ENCODE results near the gene NABP1. TPM values are rescaled to one million over a fixed set of nuclear protein-coding genes. Genes with fewer than 3 reads are reported as not detected.

NABP1 gene
- polyA plus RNA-seq, 1 of the 3 experiments (the other 2 are of a cell fraction), result 19.1 TPM

DNA sequence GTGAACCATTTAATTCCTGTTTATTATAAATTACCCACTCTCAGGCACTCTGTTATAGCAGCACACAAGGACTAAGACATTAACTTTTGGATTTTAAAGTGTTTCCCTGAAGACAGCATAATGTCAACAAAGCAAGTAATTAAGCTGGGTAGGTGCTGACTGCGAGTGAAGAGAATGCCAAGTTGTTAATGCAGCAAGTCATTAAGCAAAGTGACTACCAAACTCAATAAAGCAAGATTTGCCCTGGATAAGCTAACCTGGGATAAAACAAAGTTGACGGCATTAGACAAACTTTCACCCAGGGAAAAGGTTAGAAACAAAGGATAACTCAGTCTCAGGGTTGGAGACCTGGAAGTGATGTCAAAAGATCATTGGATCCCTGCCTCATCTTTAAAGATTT lies 28.4 kb upstream of the NABP1 start:
- DNase-seq, result no peak
- no peaks in the 10 kb centered on the region; a peak in 1 of 4 replicates for H3K4me1 ChIP-seq (ENCODE audit: control insufficient read depth in 1 of 2, insufficient read depth in 2 of 2, low read depth in 1 of 2, low read length in 1 of 2)
- H3F3A ChIP-seq (replicated peaks; ENCODE audit: insufficient read depth), result no peaks in the 10 kb centered on the region
- TF ChIP-seq RFX5 (IDR thresholded peaks at IDR 0.05; ENCODE audit: low read length), result no peak
- TF ChIP-seq TEAD4 (IDR thresholded peaks at IDR 0.05; ENCODE audit: borderline replicate concordance, insufficient read depth), result no peak
- no peak for TF ChIP-seq ELF1 (IDR thresholded peaks at IDR 0.05)
- TF ChIP-seq SIN3A (IDR thresholded peaks at IDR 0.05; ENCODE audit: borderline replicate concordance, low read depth, low read length), result no peak
- no peak for TF ChIP-seq RAD21 (IDR thresholded peaks at IDR 0.05; ENCODE audit: low read length)
- no peak for TF ChIP-seq POLR2AphosphoS5 (IDR thresholded peaks at IDR 0.05; ENCODE audit: low read depth, low read length)
- TF ChIP-seq MEF2A (IDR thresholded peaks at IDR 0.05; ENCODE audit: borderline replicate concordance, low read depth), result no peak
- no peak for TF ChIP-seq NRF1 (IDR thresholded peaks at IDR 0.05; ENCODE audit: low read depth, low read length)
- TF ChIP-seq CTCF (IDR thresholded peaks at IDR 0.05), result no peak
- no peak for TF ChIP-seq GABPA (IDR thresholded peaks at IDR 0.05; ENCODE audit: low read depth)
- no peak for TF ChIP-seq GATA2 (CRISPR knock-in tag; IDR thresholded peaks at IDR 0.05)
- TF ChIP-seq FOSL2 (IDR thresholded peaks at IDR 0.05; ENCODE audit: borderline replicate concordance, low read depth), result no peak
- no peak for TF ChIP-seq FOXJ3 (CRISPR knock-in tag; IDR thresholded peaks at IDR 0.05)
- no peak for TF ChIP-seq RXRA (IDR thresholded peaks at IDR 0.05; ENCODE audit: borderline replicate concordance, low read depth)
- no peak for TF ChIP-seq EZH2phosphoT487 (IDR thresholded peaks at IDR 0.05; ENCODE audit: borderline replicate concordance, low read depth)
- TF ChIP-seq RCOR1 (IDR thresholded peaks at IDR 0.05; ENCODE audit: low read length), result no peak
- TF ChIP-seq TAF1 (IDR thresholded peaks at IDR 0.05; ENCODE audit: borderline replicate concordance, low read depth, low read length), result no peak
- TF ChIP-seq JUND (IDR thresholded peaks at IDR 0.05), result no peak
- H3K9ac ChIP-seq, result no peak overlapping the region
- CTCF ChIA-PET, result no interaction called here
- no peak overlapping the region for H3K27ac ChIP-seq (ENCODE audit: low read depth in 2 of 2, low read length in 1 of 2)
- no peak overlapping the region for H3K4me2 ChIP-seq
- WGBS (ENCODE audit: low lambda C conversion rate), result 91% methylated on average over 2 of the region's 2 CpGs
- no peak overlapping the region for H3K4me3 ChIP-seq (ENCODE audit: low read depth in 2 of 2, low read length in 1 of 2)
- H3K27me3 ChIP-seq (ENCODE audit: insufficient read depth), result no peaks in the 10 kb centered on the region
- no peaks in the 10 kb centered on the region for H3K9me2 ChIP-seq
- no peaks in the 10 kb centered on the region for H3K9me3 ChIP-seq
- no peaks in the 10 kb centered on the region for H3K36me3 ChIP-seq (replicated peaks in 1 of 2; ENCODE audit: control insufficient read depth in 1 of 2, insufficient read depth in 2 of 2, low read length in 1 of 2)
- POLR2A ChIA-PET, result no interaction called here
- H3K79me2 ChIP-seq (ENCODE audit: insufficient read depth), result no peaks in the 10 kb centered on the region
- no peaks in the 10 kb centered on the region for H4K20me1 ChIP-seq (ENCODE audit: insufficient read depth)
- H2AFZ ChIP-seq (ENCODE audit: low read depth), result no peak overlapping the region
